GM18861 (cell line): Measurements from ENCODE around the gene MAST2.
A peak's percentile ranks its signal among the peaks of the same experiment; 100 is the strongest.
"Not testable (repeated sequence)": the region's sequence is repeated elsewhere in the genome, so short reads cannot be mapped to it uniquely, and the experiment has no call there.

Experiments
- ATAC-seq: cut with Tn5 transposase; IDR thresholded peaks from one replicate; pipeline ENCODE4 v1.9.1; 2021; ENCODE audit not compliant: unreplicated experiment

MAST2 gene

DNA sequence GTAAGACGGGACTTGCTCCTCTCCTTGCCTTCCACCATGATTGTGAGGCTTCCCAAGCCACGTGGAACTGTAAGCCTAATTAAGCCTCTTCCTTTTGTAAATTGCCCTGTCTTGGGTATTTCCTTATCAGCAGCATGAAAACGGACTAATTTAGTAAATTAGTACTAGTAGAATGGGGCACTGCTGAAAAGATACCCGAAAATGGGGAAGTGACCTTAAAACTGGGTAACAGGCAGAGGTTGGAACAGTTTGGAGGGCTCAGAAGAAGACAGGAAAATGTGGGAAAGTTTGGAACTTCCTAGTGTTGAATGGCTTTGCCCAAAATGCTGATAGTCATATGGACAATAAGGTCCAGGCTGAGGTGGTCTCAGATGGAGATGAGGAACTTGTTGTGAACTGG is 253.8 kb downstream of the MAST2 start:
- ATAC-seq, result not testable (repeated sequence)

DNA sequence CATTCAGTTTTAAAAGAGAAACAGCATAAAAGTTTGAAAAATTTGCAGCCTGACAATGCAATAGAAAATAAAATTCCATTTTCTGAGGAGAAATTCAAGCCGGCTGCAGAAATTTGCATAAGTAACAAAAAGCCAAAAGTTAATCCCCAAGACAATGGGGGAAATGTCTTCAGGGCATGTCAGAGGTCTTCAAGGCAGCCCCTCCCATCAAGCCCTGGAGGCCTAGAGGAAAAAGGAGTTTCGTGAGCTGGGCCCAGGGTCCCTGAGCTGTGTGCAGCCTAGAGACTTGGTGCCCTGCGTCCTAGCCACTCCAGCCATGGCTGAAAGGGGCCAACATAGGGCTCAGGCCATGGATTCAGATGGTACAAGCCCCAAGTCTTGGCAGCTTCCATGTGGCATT is 254.4 kb downstream of the MAST2 start:
- no peak for ATAC-seq

DNA sequence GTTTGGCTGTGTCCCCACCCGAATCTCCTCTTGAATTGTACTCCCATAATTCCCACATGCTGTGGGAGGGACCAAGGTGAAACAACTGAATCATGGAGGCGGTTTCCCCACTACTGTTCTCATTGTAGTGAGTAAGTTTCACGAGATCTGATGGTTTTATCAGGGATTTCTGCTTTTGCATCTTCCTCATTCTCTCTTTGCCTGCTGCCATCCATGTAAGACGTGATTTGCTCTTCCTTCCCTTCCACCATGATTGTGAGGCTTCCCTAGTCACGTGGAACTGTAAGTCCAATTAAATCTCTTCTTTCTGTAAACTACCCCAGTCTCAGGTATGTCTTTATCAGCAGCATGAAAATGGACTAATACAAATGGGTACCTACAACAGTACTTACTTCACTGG is 255.5 kb downstream of the MAST2 start:
- ATAC-seq, result no peak

DNA sequence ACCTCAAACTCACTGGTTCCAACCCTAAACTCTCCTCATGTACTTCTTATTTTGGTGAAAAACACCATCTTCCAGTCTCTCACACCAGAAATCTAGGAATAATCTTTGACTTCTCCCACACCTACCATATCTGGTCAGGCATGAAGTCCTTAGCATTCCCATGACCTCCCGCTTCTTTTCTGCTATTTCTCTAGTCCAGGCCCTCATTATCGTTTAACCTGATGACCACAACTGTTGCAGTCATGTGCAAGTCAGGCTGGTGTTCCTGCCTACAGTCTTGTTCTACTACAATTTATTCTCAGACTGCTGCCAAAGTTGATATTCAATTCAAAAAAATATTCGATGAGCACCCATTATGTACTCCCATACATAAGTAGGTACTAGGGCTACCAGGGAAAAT is 257.7 kb downstream of the MAST2 start:
- ATAC-seq, result no peak

DNA sequence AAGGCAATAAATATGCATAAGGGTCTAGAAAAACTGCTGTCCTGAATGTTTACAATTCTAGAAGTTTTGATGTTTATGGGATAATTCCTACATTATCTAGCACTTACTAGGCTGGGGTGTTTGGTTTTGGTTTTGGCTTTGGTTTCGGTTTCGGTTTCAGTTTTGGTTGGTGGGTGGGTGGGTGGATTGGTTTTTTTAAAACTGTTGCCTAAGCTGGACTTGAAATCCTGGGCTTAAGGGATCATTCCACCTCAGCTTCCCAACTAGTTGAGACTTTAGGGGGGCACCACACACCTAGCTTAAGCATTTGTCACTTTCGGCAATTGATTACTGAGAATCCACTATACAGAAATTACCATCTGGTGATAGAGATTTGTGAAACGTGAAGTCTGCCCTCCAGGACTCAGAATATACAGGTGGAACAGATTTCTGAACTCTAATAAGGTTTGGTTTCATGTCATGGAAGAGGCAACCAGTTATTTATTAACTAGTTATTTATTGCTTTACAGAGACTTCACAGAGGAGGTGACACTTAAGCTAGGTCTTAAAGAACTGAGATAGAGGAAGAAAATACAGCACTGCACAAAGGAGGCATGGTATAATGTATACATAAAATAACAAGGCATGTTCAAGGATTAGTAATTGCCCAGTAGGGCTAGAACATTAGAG is 259.4 kb downstream of the MAST2 start:
- peak; percentile 65 for ATAC-seq

DNA sequence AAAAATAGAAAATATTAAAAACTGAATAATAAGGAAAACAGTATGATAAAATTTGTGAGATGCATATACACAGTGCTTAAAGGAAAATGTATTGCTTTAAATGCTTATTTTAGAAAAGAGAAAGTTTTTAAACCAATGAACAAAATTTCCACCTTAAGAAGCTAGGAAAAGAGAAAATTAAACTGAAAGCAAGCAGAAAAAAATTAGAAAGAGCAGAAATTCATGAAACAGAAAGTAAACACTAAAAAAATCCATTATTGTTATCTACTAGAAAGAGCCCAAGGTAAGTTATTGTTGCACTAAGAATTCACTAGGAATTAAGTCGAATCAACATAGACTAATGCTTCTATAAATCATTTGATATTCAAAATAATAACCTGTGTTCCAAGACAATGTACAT is 261.3 kb downstream of the MAST2 start:
- no peak for ATAC-seq

DNA sequence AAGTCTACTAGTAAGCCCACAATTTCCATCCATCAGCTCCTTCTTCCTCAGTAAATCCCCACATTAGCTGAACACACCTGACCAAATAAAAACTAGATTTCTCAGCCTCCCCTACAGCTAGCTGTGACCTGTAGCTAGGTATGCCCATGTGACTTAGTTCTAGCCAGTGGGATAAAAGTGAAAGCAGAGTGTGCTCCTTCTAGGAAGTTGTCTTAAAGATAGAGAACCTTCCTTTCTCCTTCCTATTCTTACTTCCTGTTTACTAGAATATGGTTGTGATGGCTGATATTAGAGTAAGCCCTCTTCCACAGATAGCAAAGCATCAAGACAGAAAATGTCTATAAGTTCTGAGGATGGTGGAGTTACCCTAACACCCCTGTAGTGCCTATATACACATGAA is 262.0 kb downstream of the MAST2 start:
- no peak for ATAC-seq

DNA sequence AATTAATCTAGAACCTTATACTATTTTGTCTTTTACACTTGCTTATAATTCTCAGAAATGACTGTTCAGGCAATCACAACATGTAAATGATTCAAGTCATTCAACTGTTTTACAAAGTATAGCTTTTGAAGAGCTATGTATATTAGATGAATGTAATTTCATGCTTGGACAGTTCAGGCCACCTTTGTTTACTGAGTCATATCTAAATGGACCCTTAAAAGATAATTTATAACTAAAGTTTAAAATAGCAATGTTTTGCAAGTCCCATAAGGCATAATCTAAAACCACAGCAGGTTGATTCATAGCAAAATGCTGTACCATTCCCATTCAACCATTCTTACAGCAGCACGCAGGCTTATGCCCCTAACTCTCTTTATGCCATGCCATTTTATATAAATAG is 264.2 kb downstream of the MAST2 start:
- ATAC-seq, result peak; percentile 53

DNA sequence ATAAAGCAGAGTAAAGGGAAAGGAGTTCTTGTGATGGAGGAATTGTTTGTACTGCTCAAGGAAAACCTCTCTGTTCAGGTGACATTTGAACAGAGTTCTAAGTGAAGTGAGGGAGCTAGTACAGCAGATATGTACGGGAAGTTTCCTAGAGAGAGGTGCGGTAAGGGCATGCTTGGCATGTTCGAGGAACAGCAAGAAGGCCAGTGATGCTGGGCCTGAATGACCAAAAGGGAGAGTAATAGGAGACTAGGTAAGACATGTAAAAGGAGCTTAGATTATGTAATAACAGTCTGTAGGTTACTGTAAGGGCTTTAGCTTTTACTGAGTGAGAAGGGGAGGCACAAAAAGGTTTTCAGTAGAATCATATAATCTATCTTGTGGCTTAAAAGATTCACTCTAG is 265.1 kb downstream of the MAST2 start:
- ATAC-seq, result no peak

DNA sequence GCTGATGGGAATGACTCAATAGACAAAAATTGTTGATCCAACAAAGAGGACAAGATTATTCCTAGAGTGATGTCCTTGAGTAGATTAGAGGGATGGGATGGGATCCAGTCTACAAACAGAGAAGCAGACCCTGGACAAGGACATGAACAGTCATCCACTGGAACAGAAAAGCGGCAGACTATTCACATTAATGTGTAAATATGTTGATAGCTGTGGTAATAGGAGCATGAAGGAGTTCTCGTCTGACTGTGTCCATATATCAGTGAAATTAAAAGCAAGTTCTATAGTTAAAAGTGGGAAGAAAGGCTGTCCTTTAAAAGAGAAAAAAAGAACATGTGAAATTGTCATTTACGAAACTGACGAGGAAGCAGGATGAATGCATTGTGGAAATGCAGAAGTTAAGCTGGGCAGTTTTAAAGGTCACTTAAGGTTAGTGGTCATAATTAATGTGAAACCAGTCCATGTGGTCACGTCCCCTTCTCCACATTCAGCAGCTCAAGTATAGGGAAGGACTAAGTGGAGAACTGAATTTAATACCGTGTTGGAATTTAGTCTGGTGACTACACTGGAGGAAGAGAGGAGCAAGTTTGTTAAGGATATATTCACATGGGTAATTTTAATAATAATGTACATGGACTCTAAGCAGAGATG is 266.9 kb downstream of the MAST2 start:
- no peak for ATAC-seq

DNA sequence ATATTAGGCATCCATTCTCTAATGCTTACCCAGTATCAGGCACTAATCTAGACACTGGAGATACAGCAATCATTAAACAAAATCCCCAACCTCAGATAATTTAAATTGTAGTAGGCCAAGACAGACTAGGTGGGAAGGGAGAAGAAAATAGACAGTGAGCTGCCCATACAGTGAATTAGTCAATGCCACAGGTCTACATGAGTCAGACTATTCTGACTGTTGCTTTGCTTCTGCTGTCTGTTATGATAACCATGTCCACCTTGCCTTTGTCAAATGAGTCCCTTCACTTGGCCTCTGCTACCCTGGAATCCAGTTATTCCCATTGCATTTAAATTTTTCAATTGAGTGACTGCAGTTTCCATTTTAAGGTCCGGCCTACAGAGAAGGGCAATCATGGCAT is 269.6 kb downstream of the MAST2 start:
- ATAC-seq, result no peak

DNA sequence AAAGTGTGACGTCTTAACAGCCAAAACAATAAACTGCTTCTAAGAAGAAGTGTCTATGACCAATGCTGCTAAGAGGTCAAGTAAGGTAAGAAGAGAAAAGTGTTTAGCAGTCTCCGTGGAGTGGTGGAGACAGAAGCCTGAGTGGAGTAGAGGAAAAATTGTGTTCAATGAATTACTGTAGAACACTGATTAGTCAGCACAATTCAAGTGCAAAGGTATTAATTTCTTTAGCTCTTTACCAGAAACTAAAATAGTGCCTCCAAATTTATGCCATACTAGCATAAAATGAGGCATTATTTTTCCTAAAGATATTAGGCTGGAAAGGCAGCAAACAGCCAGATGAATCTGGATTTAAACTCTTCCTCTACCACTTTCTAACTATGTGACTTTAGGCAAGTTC is 272.9 kb downstream of the MAST2 start:
- no peak for ATAC-seq

DNA sequence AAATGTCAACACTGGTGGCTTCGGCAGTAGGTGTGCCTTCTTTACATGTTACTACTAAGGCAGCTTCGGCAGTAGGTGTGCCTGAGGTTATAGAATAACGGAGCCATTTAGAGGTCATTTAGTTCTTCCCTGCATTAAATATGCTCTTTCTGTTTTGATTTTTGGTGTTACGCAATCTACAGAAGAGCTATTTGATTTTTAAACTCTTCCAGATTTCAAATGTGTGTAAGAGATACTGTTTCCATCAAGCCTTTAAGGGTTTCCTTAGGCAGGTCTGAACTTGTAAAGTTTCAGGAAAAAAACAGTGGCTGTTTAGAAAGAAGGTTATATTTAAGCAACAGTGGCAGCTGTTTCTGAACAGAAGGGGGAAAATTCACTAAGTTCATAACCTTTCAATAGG is 274.2 kb downstream of the MAST2 start:
- ATAC-seq, result no peak

DNA sequence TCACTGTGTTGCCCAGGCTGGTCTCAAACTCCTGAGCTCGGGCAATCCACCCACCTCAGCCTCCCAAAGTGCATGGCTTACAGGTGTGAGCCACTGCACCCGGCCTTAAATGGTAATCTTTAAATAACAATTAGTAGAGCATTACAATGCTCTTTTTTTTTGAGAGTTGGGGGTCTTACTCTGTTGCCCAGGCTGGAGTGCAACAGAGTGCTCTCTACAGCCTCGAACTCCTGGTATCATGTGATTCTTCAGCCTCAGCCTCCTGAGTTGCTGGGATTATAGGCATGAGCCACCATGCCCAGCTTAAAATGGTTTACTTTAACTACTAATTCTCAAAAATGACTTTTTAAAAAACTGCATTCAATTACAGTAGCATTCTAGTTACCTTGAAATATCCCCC is 276.8 kb downstream of the MAST2 start:
- ATAC-seq, result no peak

DNA sequence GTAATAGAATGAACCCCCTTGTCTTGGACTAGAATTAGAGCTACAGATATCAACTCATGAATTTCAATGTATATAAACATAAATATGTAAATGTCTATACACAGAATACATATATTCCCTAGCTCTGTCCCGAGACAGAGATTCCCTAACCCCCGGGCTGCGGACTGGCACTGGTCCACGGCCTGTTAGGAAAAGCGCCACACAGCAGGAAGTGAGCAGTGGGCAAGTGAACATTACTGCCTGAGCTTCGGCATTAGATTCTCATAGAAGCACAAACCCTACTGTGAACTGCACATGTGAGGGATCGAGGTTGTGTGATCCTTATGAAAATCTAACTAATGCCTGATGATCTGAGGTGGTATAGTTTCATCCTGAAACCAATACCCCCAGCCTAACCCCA is 277.8 kb downstream of the MAST2 start:
- no peak for ATAC-seq

DNA sequence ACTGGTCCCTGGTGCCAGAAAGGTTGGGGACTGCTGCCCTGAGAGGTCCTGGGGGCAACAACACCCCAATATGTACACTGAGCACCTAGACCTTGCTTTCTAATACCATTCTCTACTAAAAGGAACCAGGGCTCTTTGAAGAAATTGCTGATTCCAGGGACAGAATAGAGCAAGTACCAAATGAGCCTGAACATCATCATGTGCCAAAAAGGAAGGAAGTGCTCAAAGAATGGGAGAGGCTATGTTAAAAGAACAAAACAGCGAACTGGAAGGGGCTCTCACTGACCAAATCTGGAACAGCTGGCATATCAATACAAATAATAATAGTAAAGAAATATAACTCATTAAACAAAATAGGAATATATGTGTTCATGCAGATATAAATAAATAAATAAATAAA is 278.2 kb downstream of the MAST2 start:
- ATAC-seq, result no peak

DNA sequence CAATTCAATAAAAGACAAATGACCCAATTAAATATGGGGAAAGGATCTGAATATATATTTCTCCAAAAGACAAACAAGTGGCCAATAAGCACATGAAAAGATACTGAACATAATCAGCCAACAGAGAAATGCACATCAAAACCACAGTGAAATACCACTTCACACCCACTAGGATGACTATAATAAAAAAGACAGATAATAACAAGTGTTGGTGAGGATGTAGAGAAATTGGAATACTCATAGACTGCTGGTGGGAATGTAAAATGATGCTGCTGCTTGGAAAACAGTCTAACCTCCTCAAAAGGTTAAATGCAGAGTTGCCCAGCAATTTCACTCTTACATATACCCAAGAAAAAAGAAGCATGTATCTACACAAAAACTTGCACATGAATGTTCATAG is 280.2 kb downstream of the MAST2 start:
- ATAC-seq, result no peak

DNA sequence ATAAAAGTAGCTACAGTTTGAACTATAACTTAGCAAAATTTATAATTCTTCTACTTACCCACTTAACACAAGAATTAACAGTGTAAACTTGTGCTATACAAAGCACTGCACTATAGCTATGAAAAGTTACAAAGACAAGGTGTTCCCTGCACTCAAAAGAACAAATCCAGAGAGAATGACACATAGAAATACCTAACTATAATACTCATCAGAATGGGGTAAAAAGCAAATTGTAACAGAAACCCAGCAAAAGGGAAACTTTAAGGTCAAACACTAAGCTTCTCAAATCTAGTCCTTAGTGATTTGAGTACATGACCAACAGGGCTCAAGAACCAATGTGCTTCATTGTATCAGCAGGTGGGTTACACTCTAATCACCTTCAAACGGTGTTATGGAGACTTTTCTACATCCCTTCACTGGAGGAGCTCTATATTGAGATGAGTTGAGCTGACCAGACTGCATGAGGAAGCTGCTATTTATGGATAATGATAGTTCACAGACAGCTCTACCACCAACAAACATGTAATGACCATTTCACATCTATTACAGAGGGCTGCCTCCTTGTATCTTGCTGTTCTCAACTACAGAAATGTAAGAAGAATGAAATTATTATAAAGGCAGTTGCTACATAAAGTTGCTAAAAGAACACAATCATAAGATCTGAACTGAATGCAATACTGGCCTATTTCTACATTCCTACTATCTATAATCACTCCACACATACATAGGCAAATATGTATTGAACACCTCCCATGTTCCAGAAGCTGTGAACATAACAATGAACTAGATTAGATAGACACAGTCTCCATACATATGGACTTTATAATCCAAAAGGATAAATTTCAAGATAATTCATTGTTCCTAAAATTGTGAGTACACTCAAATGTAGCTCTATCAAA is 281.4 kb downstream of the MAST2 start:
- ATAC-seq, result no peak
